Mucosa of descending colon (tissue), 3 donors: Measurements from ENCODE around the gene ZBTB44. TPM values are rescaled to one million over a fixed set of nuclear protein-coding genes. Genes with fewer than 3 reads are reported as not detected.

Source experiments
- ATAC-seq: fragments of 200-7000 bp; cut with Tn5 transposase; one replicate; pipeline ENCODE4 v1.9.1; 2020; ENCODE audit warnings: mild to moderate bottlenecking, moderate library complexity
- DNase-seq, 3 donors: peaks; one replicate each; pipeline ENCODE4 v3.0.0-alpha.2; 2020
- H3K36me3 ChIP-seq: fragments of 200-600 bp; one replicate; pipeline ENCODE4 v1.8.0; 2021; ENCODE audit warnings: low read depth, mild to moderate bottlenecking
- H3K4me1 ChIP-seq: fragments of 200-600 bp; one replicate; pipeline ENCODE4 v1.8.0; 2021; ENCODE audit warnings: low read depth, mild to moderate bottlenecking
- H3K4me3 ChIP-seq: fragments of 200-600 bp; one replicate; pipeline ENCODE4 v1.8.0; 2021; ENCODE audit warnings: mild to moderate bottlenecking
- H3K9me3 ChIP-seq: fragments of 200-600 bp; one replicate; pipeline ENCODE4 v1.8.0; 2021; ENCODE audit warnings: mild to moderate bottlenecking
- CTCF ChIP-seq: fragments of 200-600 bp; IDR thresholded peaks from one replicate; pipeline ENCODE4 v1.8.0; 2022; ENCODE audit warnings: antibody characterized with exemption, mild to moderate bottlenecking
- intact Hi-C, 2 donors: fragments of 100-400 bp; cut with DNase I in 1 of 2; cut with micrococcal nuclease in 1 of 2; formaldehyde crosslinking; loops; one replicate each; pipeline versions ENCODE4 v1.11.0 to v1.11.1; 2022; cut with DNase I, micrococcal nuclease
- long read RNA-seq, 2 donors: library from polyadenylated mRNA; unstranded; transcript quantifications; one replicate each; pipeline ENCODE4 v2.0.0, GENCODE V29; 2019 to 2021
- total RNA-seq, 3 donors: library from RNA; stranded (reverse); fragmentation: NEBNext Ultra II Directional in 2 of 3; extraction: Animal tissue kit (Norgen Biotek cat#: 25700) in 2 of 3; gene quantifications; one replicate each; pipeline versions ENCODE4 v1.2.1 to v1.2.4, GENCODE V29; 2021 to 2023
- donor health status: DM: no; HTN: no; CAD: no; lungs with moderate emphysema.
- donor health status: DM: no; HTN: no; CAD: no.
- donor health status: DM: no; HTN: yes; CAD: no.

Gene ZBTB44
- 10 to 100 TPM; 26.5 to 56.8 (median 32.4) TPM for total RNA-seq
- long read RNA-seq, donor 1, partial matches to known transcripts = 2 of 8 reads
- long read RNA-seq, donor 1, other reads (novel, unspliced or antisense) = 6 of 8 reads
- long read RNA-seq, donor 2 = 0 reads

- peak; percentile 95 for ATAC-seq
- H3K9me3 ChIP-seq = no peaks in the 10 kb centered on the region
- no peaks in the 10 kb centered on the region for H3K4me1 ChIP-seq
- TF ChIP-seq CTCF = no peak
- peak; percentile 93 to 95 (median 95) for DNase-seq
- H3K36me3 ChIP-seq = no peaks in the 10 kb centered on the region
- H3K4me3 ChIP-seq = peak within 1 kb of the TSS; percentile 71
- intact Hi-C loops = no loop called here
Observed at GRCh38 chr11:130314750-130315285, at the start of gene ZBTB44. ZBTB44 (minus strand) TSS chr11:130314917; CDS start chr11:130261873, 53,044 bp downstream.

GRCh38 chr11:130359419-130359818, 44.7 kb upstream of the ZBTB44 start:
- DNase-seq = no peak

GRCh38 chr11:130358398-130358797, 43.7 kb upstream of the ZBTB44 start:
- no peak for TF ChIP-seq CTCF
- H3K36me3 ChIP-seq = no peaks in the 10 kb centered on the region
- intact Hi-C loops = no loop called here

More at GRCh38 chr11:130359419-130359818, 44.7 kb upstream of the ZBTB44 start:
- no peak for ATAC-seq
- intact Hi-C loops = no loop called here
- H3K36me3 ChIP-seq = no peaks in the 10 kb centered on the region
- peaks cover 19% of the 10 kb centered on the region for H3K9me3 ChIP-seq
- H3K4me1 ChIP-seq = no peaks in the 10 kb centered on the region
- no peak overlapping the region for H3K4me3 ChIP-seq
- TF ChIP-seq CTCF = no peak

GRCh38 chr11:130347261-130347660, 32.5 kb upstream of the ZBTB44 start:
- Histone ChIP-seq H3K4me3 (no peak overlapping the region), H3K4me1 (no peaks in the 10 kb centered on the region), H3K9me3 (no peaks in the 10 kb centered on the region), H3K36me3 (no peaks in the 10 kb centered on the region)
- DNase-seq (no peak), ATAC-seq (no peak)
- TF ChIP-seq CTCF = no peak
- intact Hi-C loops = no loop called here

More at GRCh38 chr11:130358398-130358797, 43.7 kb upstream of the ZBTB44 start:
- peaks cover 19% of the 10 kb centered on the region for H3K9me3 ChIP-seq
- DNase-seq (no peak), ATAC-seq (no peak)
- no peaks in the 10 kb centered on the region for H3K4me1 ChIP-seq
- no peak overlapping the region for H3K4me3 ChIP-seq

GRCh38 chr11:130344841-130345240, 30.1 kb upstream of the ZBTB44 start:
- TF ChIP-seq CTCF = no peak
- peaks cover 8% of the 10 kb centered on the region for H3K9me3 ChIP-seq
- no peaks in the 10 kb centered on the region for H3K4me1 ChIP-seq
- intact Hi-C loops = no loop called here
- no peaks in the 10 kb centered on the region for H3K36me3 ChIP-seq
- no peak overlapping the region for H3K4me3 ChIP-seq
- no peak for ATAC-seq
- no peak for DNase-seq
